ENCODE data around the gene SPAAR. TPM values are rescaled to one million over a fixed set of nuclear protein-coding genes. Genes with fewer than 3 reads are reported as not detected.

SPAAR gene
- polyA plus RNA-seq, 4 donors, result 1.3 to 1.6 (median 1.6) TPM

DNA sequence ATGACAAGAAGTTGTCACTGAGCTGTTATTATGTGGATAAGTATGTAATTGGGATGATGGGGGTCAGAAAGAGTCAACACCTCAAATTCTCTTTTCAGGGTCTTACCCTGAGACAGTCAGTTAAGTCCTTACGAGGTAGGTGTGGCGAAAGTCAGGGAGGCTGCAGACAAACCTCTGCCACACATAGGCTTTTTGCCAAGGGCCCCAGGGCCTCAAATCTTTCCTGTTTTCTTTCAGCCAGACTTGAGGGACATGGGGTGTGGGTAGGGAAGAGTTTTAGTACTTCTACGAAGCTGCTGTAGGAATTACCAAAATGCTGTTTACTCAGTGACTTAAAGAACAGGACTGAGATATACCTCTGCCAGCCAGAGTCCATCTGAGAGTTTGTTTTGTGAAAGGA, 34.9 kb downstream of the SPAAR start:
- no peak for DNase-seq (ENCODE audit: low read depth in 4 of 4, low spot score in 3 of 4)

- no peak for DNase-seq (ENCODE audit: low read depth in 4 of 4, low spot score in 3 of 4)
These were observed 35.6 kb downstream of the SPAAR start for GRCh38 chr9:35944841-35945240.

DNA sequence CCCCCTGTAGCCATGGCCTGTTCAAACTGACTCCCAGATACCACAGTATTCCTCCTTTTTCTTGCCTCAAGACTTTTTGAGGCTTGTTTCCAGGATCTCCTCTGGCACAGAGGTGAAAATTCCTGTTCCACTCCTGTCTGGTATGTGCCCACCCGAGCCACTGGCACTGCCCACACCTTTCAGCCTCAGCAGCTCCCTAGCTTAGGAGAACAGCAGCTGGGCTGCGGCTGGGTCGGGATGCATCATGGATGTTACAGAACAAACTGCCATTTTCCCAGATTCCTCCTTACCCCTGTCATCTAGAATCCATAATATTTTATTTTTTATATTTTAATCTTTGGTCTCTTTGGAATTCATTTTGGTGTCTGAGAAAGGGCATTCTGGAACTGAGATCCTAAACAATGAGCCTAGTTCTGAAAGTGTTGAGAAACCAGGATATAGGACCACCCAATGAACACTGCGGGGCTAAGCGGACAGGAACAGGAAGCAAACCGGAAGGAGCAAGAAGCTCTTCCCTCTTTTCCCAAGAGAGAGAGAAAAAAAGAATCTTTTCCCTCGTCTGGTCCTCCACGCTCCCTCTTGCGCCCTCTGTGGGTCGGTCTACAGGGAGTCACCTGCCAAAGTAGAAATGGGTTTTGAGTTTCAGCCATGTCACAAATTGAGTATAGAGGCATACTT, 36.2 kb downstream of the SPAAR start:
- peak; percentile 53 to 73 (median 65) for DNase-seq (ENCODE audit: low read depth in 4 of 4, low spot score in 3 of 4)

DNA sequence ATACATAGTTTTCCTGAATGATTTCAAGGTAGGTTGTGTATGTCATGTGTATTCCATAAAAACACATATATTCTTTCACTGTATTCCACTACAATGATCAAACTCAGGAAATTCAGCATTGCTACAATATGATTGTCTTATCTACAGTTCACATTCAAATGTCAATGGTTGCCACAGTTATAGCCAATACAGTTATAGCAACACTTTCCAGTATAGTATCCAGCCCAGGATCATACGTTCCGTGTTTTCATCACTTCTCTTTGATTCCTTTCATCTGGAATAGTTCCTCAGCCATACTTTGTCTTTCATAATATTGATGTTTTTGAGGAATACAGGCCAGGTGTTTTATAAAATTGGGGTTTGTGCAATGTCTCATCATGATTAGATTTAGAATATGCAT, 39.2 kb downstream of the SPAAR start:
- DNase-seq (ENCODE audit: low read depth in 4 of 4, low spot score in 3 of 4), result no peak

DNA sequence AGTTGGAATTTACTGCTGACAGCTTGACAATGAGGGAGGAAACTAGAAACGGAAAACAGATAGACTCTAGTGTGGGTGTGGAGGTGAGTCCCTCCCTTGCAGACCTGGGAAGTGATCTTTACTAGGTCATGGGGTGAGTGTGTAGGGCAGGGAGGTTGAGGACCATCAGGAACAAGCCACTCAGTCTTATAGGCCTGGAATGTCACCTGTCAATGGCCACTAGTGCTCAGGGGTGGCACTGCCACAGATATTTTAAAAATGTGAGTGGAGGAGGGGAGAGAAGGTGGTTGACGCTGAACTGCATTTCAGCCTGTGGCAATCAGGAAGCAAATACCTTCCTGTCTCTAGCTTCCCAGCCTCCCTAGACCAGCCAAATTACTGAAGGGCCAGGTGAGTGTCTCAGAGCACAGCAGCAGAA, 39.6 kb downstream of the SPAAR start:
- no peak for DNase-seq (ENCODE audit: low read depth in 4 of 4, low spot score in 3 of 4)

- DNase-seq (ENCODE audit: low read depth in 4 of 4, low spot score in 3 of 4), result no peak
These were observed 42.4 kb downstream of the SPAAR start for GRCh38 chr9:35951736-35952135.

GRCh38 chr9:35952526-35953191, 43.4 kb downstream of the SPAAR start:
- DNase-seq (ENCODE audit: low read depth in 4 of 4, low spot score in 3 of 4), result no peak

DNA sequence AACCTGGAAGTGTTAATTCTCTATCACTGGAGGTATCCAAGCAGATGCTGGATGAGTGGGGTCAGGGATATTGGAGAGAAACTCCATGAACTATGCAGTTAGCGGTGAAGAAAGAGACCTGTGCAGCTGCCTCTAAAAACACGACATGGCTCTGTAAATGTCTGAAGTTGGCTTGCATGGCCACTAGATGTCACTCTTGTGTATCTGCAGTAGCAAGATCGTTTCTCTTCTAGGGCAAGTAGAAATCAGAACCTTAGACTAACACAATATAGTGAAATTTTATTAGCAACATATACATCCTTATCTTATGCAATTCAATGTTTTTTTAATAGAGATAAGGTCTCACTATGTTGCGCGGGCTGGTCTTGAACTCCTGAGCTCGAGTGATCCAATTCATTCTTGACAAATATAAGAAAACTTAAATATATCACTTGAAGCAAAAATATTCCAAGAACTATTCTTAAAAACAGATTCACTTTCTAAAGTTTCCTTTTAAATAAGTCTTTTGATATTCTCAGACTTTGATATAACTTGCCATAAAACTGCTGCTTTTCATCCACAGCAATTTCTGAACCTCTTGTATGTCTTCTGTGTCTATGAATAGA, 45.8 kb downstream of the SPAAR start:
- DNase-seq (ENCODE audit: low read depth in 4 of 4, low spot score in 3 of 4), result peak; percentile 53 to 68 (median 56)

DNA sequence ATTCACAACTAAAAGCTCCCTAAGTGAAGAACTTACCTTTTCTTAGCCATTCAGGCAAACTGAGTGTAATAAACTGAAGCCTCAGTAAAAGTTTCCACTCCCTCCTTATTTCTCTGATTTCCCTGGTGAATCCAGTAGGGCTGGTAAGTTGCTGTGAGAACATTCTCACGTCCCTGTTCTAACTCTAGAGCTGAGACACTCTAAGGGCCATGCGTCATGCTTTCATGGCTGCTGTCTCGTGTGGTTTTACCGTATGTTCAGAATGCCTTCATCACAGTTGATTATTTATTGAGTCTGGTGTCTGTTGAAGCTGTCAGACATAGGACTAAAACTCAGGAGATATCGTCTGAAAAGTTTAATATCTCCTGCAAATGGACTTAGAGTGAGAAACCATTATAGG, 47.4 kb downstream of the SPAAR start:
- no peak for DNase-seq (ENCODE audit: low read depth in 4 of 4, low spot score in 3 of 4)

GRCh38 chr9:35958104-35958837, 49.0 kb downstream of the SPAAR start, which contains the start of gene OR2S2:
Gene OR2S2 (minus strand): TSS chr9:35958154. CDS start chr9:35958098, 56 bp downstream.
- DNase-seq (ENCODE audit: low read depth in 4 of 4, low spot score in 3 of 4), result no peak

GRCh38 chr9:35960039-35960655, 50.9 kb downstream of the SPAAR start:
- DNase-seq (ENCODE audit: low read depth in 4 of 4, low spot score in 3 of 4), result no peak

Other genes with a start within 250 kb of the SPAAR start
- 1 to 10 TPM; 8.8 to 9.9 (median 9.2) TPM for gene ARHGEF39, start 244.3 kb upstream of the SPAAR start, polyA plus RNA-seq (ENCODE audit: insufficient read length in 4 of 4)
- under 1 TPM in 3 of 4 donors, not detected in 1; 0.20 to 0.61 (median 0.60) TPM for gene CA9, start 235.6 kb upstream of the SPAAR start, polyA plus RNA-seq (ENCODE audit: insufficient read length in 4 of 4)
- 100 to 1,000 TPM; 128 to 170 (median 161) TPM for gene TPM2, start 219.6 kb upstream of the SPAAR start, polyA plus RNA-seq (ENCODE audit: insufficient read length in 4 of 4)
- 100 to 1,000 TPM; 125 to 176 (median 153) TPM for gene TLN1, start 177.3 kb upstream of the SPAAR start, polyA plus RNA-seq (ENCODE audit: insufficient read length in 4 of 4)
- gene CREB3, start 176.8 kb upstream of the SPAAR start, polyA plus RNA-seq (ENCODE audit: insufficient read length in 4 of 4), result 10 to 100 TPM; 38.2 to 47.9 (median 40.8) TPM
- gene GBA2, start 160.3 kb upstream of the SPAAR start, polyA plus RNA-seq (ENCODE audit: insufficient read length in 4 of 4), result 100 to 1,000 TPM in 2 of 4 donors, 10 to 100 TPM in 2; 97.9 to 118 (median 103) TPM
- 10 to 100 TPM; 28.2 to 30.4 (median 28.7) TPM for gene RGP1, start 160.2 kb upstream of the SPAAR start, polyA plus RNA-seq (ENCODE audit: insufficient read length in 4 of 4)
- 1 to 10 TPM in 1 of 4 donors, not detected in 3; 2.2 TPM for gene MSMP, start 155.2 kb upstream of the SPAAR start, polyA plus RNA-seq (ENCODE audit: insufficient read length in 4 of 4)
- 10 to 100 TPM; 24.4 to 28.1 (median 26.0) TPM for gene NPR2, start 117.9 kb upstream of the SPAAR start, polyA plus RNA-seq (ENCODE audit: insufficient read length in 4 of 4)
- gene SPAG8, start 97.2 kb upstream of the SPAAR start, polyA plus RNA-seq (ENCODE audit: insufficient read length in 4 of 4), result 1 to 10 TPM; 4.7 to 6.7 (median 5.4) TPM
- 10 to 100 TPM; 53.7 to 66.4 (median 60.5) TPM for gene HINT2, start 94.4 kb upstream of the SPAAR start, polyA plus RNA-seq (ENCODE audit: insufficient read length in 4 of 4)
- gene FAM221B, start 80.8 kb upstream of the SPAAR start, polyA plus RNA-seq (ENCODE audit: insufficient read length in 4 of 4), result under 1 TPM in 3 of 4 donors, not detected in 1; 0.10 to 0.16 (median 0.13) TPM
- 10 to 100 TPM; 26.0 to 31.8 (median 30.0) TPM for gene TMEM8B, start 80.3 kb upstream of the SPAAR start, polyA plus RNA-seq (ENCODE audit: insufficient read length in 4 of 4)
- under 1 TPM in 1 of 4 donors, not detected in 3; 0.04 TPM for gene OR13J1, start 39.1 kb upstream of the SPAAR start, polyA plus RNA-seq (ENCODE audit: insufficient read length in 4 of 4)
- gene HRCT1, start 3.3 kb upstream of the SPAAR start, polyA plus RNA-seq (ENCODE audit: insufficient read length in 4 of 4), result under 1 TPM in 3 of 4 donors, not detected in 1; 0.35 to 0.60 (median 0.43) TPM
- not detected for gene OR2S2, start 48.7 kb downstream of the SPAAR start, polyA plus RNA-seq (ENCODE audit: insufficient read length in 4 of 4)
- 10 to 100 TPM; 28.3 to 34.0 (median 32.5) TPM for gene RECK, start 127.4 kb downstream of the SPAAR start, polyA plus RNA-seq (ENCODE audit: insufficient read length in 4 of 4)
- 10 to 100 TPM; 40.6 to 46.8 (median 43.8) TPM for gene GLIPR2, start 227.2 kb downstream of the SPAAR start, polyA plus RNA-seq (ENCODE audit: insufficient read length in 4 of 4)